IPS DF 6.9 (cell line): Measurements from ENCODE around the gene PDZK1IP1.
A peak's percentile ranks its signal among the peaks of the same experiment; 100 is the strongest.
"Not testable (repeated sequence)": the region's sequence is repeated elsewhere in the genome, so short reads cannot be mapped to it uniquely, and the experiment has no call there.

Experiments
- DNase-seq: peaks from one replicate; pipeline ENCODE4 v3.0.0-alpha.2; 2013; ENCODE audit warnings: low read depth, low spot score
- H3K27ac ChIP-seq: one replicate; pipeline ENCODE4 v1.5.1; 2013; ENCODE audit warnings: low read length, control low read depth
- H3K27me3 ChIP-seq: 2 replicates; pipeline ENCODE4 v1.6.1; 2013; ENCODE audit warnings: mild to moderate bottlenecking, low read length; ENCODE audit not compliant: control insufficient read depth, insufficient read depth
- H3K36me3 ChIP-seq: 2 replicates; pipeline ENCODE4 v1.6.1; 2013; ENCODE audit warnings: low read length; ENCODE audit not compliant: control insufficient read depth, insufficient read depth
- H3K4me1 ChIP-seq: 2 replicates; pipeline ENCODE4 v1.6.1; 2013; ENCODE audit warnings: low read length; ENCODE audit not compliant: control insufficient read depth, insufficient read depth
- H3K4me3 ChIP-seq: 2 replicates; pipeline ENCODE4 v1.5.1; 2013; ENCODE audit warnings: mild to moderate bottlenecking, low read length
- H3K9me3 ChIP-seq: 2 replicates; pipeline ENCODE4 v1.6.1; 2013; ENCODE audit warnings: low read length, inconsistent platforms; ENCODE audit not compliant: control insufficient read depth, insufficient read depth
- WGBS: extraction: QIAGEN DNeasy Blood & Tissue Kit; methylation state at CpG from one replicate; pipeline ENCODE4 v1.1.7; 2013; ENCODE audit warnings: mixed read lengths, missing lambda C conversion rate; ENCODE audit not compliant: insufficient read length, insufficient coverage; 5-methylcytosine and 5-hydroxymethylcytosine counted together

The PDZK1IP1 gene

DNA sequence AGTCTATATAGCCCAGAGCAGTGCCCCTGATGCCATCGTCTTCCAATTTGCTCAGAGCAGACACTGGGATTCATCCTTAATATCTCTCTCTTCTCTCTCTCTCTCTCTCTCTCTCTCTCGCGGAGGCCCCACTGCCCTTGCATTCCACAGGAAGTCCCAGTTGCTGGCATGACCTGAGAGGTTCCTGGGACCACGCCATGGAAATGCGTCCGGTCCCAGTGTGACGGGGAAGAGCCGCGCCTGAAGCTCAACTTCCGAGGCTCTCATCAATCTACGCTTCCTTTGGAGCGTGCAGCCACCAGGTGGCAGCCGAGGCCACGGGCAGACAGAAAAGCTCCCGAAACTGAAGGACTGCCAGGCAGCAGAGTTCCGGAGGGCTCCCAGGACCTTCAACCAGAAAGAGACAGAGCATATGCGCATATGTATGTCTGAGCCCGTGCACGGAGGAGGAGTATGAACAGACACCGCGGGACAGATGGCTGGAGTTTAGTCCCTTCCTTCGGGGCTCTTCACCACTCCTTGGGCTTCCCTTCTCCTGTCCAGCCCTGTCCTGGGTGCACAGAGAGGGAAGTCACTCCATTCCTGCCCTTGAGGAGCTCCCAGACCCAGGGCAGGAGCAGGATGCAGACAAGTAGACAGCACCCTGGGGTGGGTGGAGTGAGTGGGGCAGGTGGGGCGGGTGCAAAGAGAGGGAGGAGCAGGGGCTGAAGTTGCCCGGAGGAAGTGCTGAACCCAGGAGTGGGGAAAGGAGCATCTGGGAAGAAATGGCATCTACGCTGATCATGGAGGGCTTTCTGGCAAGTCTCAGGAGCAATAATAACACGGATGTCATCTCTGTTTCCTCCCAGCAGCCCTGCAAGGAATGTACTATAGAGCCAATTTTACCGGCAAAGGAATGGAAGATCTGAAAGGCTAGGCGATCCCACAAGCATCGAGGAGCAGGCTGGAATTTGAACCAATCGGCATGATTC, 10.5 kb downstream of the PDZK1IP1 start:
- H3K27ac ChIP-seq: no peak overlapping the region
- H3K9me3 ChIP-seq: no peaks in the 10 kb centered on the region
- H3K4me3 ChIP-seq: peak overlapping the region; percentile 18; the same call in 1 of the 2 replicates
- H3K4me1 ChIP-seq: peaks cover 3% of the 10 kb centered on the region; the same call in 1 of the 2 replicates
- peak; percentile 85 for DNase-seq
- no CpG with 5 or more reads among the region's 30 CpGs for WGBS
- no peaks in the 10 kb centered on the region; the same call in 1 of the 2 replicates for H3K27me3 ChIP-seq
- H3K36me3 ChIP-seq: no peaks in the 10 kb centered on the region

DNA sequence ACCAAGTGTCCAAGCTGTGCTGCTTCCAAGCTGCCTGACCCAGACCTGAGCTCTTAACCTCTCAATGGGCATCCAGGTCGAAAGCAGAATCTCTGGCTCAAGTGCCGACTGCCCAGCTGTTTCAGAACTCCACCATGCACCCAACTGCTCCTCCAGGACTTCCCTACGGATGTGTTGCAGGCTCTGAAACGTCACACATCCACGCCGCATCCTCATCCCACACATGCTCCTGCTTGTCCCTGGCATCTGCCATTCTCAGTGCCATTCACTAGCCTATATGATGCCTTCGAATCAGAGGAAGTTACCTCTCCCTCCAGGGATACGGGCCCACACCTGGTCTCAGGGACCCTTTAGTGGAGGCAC, 11.2 kb downstream of the PDZK1IP1 start:
- no peaks in the 10 kb centered on the region for H3K9me3 ChIP-seq
- no peaks in the 10 kb centered on the region; the same call in 1 of the 2 replicates for H3K27me3 ChIP-seq
- H3K4me1 ChIP-seq: peaks cover 3% of the 10 kb centered on the region; the same call in 1 of the 2 replicates
- peak overlapping the region; percentile 18; the same call in 1 of the 2 replicates for H3K4me3 ChIP-seq
- H3K27ac ChIP-seq: no peak overlapping the region
- no CpG with 5 or more reads among the region's 8 CpGs for WGBS
- no peaks in the 10 kb centered on the region for H3K36me3 ChIP-seq
- DNase-seq: no peak

DNA sequence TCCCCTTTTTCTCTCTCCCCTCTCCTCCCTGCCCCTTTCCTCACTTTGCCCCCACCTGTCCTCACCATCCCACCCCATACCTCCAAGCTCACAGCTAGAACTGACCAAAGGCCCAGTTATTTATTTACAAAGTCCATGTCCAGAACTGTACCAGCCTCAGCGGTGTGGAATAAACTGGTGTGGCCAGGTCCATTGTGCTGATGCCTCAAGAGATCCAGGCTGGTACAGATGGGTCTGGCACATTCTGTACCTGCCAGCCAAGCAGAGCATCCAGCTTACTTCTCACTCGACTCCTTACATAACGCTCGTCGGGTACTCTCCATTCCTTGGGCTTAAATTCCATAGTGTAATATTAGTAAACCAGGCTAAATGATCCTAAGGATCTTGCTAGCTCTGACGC, 11.8 kb downstream of the PDZK1IP1 start:
- Histone ChIP-seq H3K27me3 (no peaks in the 10 kb centered on the region; the same call in 1 of the 2 replicates), H3K27ac (no peak overlapping the region), H3K9me3 (no peaks in the 10 kb centered on the region), H3K4me3 (no peak overlapping the region), H3K36me3 (no peaks in the 10 kb centered on the region), H3K4me1 (peaks cover 3% of the 10 kb centered on the region; the same call in 1 of the 2 replicates)
- no CpG with 5 or more reads among the region's 6 CpGs for WGBS
- DNase-seq: no peak

DNA sequence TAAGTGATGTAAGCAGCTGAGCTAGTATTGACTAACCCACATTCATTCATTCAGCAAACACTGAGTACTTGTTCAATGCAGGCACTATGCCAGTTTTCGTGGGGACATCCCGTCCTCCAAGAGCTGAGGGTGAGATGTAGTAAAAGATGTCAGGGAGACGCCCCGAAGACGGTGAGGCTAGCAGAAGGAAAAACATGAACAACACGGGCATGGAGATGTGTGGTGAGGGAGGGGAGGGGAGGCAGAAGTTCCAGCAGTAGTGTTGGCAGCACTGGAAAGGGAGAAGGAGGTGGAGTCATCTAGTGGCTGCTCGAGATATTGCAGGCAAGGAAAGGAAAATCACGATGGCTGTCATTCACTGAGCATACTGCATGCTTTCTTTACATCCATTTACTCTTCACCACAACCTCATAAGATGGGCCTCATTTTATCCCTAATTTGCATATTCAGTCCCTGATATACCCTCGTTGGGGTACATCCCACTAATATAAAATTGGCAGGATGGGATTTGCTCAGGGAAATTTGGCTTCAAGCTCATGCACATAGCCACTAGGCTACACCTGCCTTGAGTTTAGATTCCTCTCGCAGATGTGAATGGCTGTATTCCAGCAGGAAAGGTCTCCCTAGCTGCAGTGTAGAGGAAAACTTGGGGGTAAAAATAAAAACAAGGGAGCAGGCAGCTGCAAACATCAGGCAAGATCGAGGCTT, 14.5 kb downstream of the PDZK1IP1 start:
- Histone ChIP-seq H3K27me3 (no peaks in the 10 kb centered on the region; the same call in 1 of the 2 replicates), H3K4me1 (peaks cover 3% of the 10 kb centered on the region; the same call in 1 of the 2 replicates), H3K27ac (no peak overlapping the region), H3K36me3 (no peaks in the 10 kb centered on the region), H3K4me3 (no peak overlapping the region), H3K9me3 (no peaks in the 10 kb centered on the region)
- DNase-seq: peak; percentile 37
- no CpG with 5 or more reads among the region's 11 CpGs for WGBS

DNA sequence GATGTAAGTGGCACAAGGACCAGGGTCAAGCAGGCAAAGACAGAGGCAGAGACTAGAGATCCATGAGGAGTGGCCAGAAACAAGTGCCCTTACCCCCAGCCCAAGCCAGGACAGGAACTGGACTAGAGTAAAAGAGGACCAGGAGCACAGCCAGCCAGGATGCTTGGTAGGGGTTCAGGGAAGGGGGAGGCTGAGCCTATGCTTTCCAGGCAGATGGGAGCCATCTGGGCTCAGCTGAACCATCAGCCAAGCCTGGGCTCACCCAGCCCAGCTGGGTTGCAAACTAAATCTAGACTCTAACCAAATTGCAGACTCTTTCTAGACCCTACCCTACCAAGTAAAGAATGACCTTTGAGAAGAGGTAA, 15.2 kb downstream of the PDZK1IP1 start:
- Histone ChIP-seq H3K4me3 (no peak overlapping the region), H3K27ac (no peak overlapping the region)
- DNase-seq: no peak

DNA sequence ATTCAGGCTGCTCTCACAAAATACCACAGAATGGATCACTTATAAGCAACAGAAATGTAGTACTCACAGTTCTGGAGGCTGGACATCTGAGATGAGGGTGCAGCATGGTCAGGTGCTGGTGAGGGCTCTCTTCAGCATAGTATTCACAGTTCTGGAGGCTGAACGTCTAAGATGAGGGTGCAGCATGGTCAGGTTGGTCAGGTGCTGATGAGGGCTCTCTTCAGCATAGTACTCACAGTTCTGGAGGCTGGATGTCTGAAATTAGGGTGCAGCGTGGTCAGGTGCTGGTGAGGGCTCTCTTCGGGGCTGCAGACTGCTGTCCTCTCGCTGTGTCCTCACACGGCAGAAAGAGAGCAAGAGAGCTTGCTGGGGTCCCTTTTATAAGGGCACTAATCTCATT, 17.1 kb downstream of the PDZK1IP1 start:
- no peaks in the 10 kb centered on the region for H3K36me3 ChIP-seq
- 0 out of 2 replicates have a peak, but pooled peaks cover 1% of the 10 kb centered on the region for H3K4me1 ChIP-seq
- H3K27me3 ChIP-seq: no peaks in the 10 kb centered on the region
- no peak for DNase-seq
- no peak overlapping the region for H3K4me3 ChIP-seq
- no peaks in the 10 kb centered on the region for H3K9me3 ChIP-seq
- no peak overlapping the region for H3K27ac ChIP-seq
- no CpG with 5 or more reads among the region's 5 CpGs for WGBS

More for the DNA sequence above, 15.2 kb downstream of the PDZK1IP1 start:
- Histone ChIP-seq H3K36me3 (no peaks in the 10 kb centered on the region), H3K9me3 (no peaks in the 10 kb centered on the region), H3K27me3 (no peaks in the 10 kb centered on the region), H3K4me1 (peaks cover 3% of the 10 kb centered on the region; the same call in 1 of the 2 replicates)

DNA sequence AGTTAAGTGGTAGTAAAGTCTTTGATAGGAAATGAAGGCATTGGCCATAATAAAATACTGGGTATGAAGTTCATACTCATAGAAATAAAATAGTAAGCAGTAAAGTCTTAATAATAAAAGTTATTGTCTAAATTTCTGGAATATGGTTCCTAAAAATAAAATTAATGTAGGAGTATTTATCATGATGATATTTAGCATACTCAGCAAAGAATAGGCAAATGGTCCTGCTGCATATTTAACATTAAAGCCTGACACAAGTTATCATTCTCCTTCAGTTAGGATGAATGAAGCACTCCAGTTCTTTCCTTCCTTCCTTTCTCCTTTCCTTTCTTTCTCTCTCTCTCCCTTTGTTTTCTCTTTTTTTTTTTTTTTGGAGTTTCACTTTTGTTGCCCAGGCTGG, 25.3 kb downstream of the PDZK1IP1 start:
- no peak for DNase-seq
- Histone ChIP-seq H3K9me3 (no peaks in the 10 kb centered on the region), H3K4me3 (no peak overlapping the region), H3K27ac (no peak overlapping the region), H3K36me3 (no peaks in the 10 kb centered on the region), H3K4me1 (no peaks in the 10 kb centered on the region), H3K27me3 (no peaks in the 10 kb centered on the region)

DNA sequence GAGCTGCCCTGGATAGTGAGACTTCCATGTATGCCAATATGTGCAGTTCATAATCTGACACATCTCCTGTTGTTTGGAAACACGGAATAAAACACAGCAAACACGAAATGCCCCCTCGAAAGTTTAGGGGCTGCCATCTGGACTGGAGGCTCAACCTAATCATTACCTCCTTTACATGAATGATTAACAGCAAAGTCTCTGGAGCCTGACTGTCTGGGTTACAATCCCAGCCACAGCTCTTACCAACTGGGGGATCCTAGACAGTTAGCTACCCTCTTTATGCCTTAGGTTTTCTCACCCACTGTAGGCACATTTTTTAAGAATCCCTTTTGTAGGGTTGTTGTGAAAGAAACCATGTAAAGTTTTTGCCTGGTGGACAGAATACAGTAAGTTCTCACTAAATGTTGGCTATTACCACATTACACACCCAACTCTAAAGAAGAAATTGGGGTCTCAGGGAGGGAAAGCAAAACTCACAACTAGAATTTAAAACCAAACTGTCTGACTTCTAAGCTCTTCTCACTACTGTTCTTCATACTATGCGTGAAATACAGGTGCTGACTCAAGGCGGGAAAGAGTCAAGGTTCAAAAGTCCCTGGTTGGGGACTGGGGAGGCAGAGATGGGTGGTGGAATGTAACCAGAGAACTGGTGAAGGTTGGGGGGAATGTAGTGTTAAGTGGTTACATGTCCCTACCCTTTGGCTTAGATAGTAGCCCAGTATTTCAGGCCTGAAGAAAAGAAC, 28.4 kb downstream of the PDZK1IP1 start:
- H3K27ac ChIP-seq: no peak overlapping the region
- H3K4me1 ChIP-seq: no peaks in the 10 kb centered on the region
- H3K27me3 ChIP-seq: no peaks in the 10 kb centered on the region
- H3K9me3 ChIP-seq: no peaks in the 10 kb centered on the region
- DNase-seq: no peak
- H3K36me3 ChIP-seq: no peaks in the 10 kb centered on the region
- no peak overlapping the region for H3K4me3 ChIP-seq
- WGBS: no CpG with 5 or more reads among the region's 5 CpGs

DNA sequence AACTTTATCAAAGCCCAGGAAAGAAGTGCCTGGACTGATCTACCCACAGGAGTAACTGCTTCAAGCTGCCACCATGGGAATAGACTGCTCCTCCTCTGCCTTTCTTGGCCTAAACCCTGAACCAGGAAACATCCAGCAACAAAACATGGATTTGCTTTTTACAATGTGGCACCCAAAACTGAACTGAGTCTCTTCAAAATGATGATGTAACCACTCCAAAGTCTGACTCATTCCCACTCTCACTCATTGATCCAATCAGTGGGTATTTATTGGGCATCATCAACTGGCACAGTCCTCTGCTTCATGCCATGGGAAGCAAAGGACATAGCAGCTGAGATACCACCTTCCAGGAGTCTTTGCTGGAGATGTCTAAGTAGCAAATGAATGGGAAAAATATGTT, 29.1 kb downstream of the PDZK1IP1 start:
- H3K27me3 ChIP-seq: no peaks in the 10 kb centered on the region
- no peak overlapping the region for H3K27ac ChIP-seq
- no peaks in the 10 kb centered on the region for H3K36me3 ChIP-seq
- no peak overlapping the region for H3K4me3 ChIP-seq
- H3K9me3 ChIP-seq: no peaks in the 10 kb centered on the region
- no peaks in the 10 kb centered on the region for H3K4me1 ChIP-seq
- DNase-seq: no peak

DNA sequence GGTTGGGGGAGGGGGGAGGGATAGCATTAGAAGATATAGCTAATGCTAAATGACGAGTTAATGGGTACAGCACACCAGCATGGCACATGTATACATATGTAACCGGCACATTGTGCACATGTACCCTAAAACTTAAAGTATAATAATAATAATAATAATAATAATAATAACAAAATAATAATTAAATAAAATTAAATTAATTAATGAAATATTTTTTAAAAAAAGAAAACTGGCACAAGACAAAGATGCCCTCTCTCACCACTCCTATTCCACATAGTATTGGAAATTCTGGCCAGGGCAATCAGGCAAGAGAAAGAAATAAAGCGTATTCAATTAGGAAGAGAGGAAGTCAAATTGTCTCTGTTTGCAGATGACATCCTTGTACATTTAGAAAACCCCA, 31.9 kb downstream of the PDZK1IP1 start:
- H3K9me3 ChIP-seq, H3K4me1 ChIP-seq, H3K4me3 ChIP-seq, DNase-seq, H3K27ac ChIP-seq, H3K27me3 ChIP-seq, H3K36me3 ChIP-seq: not testable (repeated sequence)
- WGBS: no CpG with 5 or more reads among the region's 3 CpGs
